ENCODE results near the gene ARSD.
"Not testable (repeated sequence)": the region's sequence is repeated elsewhere in the genome, so short reads cannot be mapped to it uniquely, and the experiment has no call there.

The ARSD gene

DNA sequence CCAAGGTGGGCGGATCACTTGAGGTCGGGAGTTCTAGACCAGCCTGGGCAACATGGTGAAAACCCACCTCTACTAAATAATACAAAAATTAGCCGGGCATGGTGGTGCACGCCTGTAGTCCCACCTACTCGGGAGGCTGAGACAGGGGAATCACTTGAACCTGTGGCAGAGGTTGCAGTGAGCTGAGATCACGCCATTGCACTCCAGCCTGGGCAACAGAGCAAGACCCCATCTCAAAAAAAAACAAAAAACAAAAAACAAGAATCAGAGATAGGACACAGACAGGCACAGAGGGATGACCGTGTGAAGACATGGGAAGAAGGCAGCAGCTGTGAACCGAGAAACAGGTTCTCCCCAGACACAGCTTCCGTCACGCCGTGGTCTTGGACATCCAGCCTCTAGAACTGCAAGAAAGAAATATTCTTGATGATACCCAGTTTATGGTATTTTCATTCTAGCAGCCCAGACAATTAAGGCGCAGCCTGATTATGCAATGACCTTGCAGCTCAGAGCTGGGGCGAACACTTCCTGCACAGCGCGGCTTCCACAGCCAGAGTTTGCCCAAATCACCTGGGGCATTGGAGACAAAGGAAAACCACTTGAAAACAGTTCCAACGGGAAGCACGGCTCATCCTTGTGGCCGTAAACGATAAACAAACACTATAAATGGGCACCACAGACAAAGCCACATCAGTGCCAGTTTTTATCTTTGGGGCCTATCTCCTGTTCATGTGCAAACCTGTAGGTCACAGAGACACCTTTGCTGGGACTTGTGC is 4.2 kb upstream of the ARSD start:
- no peak for DNase-seq (ENCODE audit: low read depth in 2 of 2)

DNA sequence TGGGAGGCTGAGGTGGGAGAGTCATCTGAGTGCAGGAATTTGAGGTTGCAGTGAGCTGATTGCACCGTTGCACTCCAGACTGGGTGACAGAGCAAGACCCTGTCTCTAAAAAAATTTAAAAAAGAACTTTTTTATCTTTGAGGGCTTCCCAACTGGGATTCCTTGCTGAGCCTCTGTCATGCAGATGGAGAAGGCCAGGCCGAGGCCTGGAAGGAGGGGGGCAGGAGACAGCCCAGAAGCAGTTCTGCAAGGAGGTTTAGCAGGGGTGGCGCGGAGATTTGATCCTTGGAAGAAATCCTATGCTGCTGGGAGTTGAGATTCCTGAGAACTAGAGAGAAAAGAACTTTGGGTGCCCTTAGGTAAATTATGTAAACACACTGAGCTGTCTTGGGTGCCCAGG is 2.5 kb upstream of the ARSD start:
- DNase-seq (ENCODE audit: low read depth in 2 of 2), result no peak

- DNase-seq (ENCODE audit: low read depth in 2 of 2), result no peak
Measured at GRCh38 chrX:2931155-2931554, 2.0 kb upstream of the ARSD start.

DNA sequence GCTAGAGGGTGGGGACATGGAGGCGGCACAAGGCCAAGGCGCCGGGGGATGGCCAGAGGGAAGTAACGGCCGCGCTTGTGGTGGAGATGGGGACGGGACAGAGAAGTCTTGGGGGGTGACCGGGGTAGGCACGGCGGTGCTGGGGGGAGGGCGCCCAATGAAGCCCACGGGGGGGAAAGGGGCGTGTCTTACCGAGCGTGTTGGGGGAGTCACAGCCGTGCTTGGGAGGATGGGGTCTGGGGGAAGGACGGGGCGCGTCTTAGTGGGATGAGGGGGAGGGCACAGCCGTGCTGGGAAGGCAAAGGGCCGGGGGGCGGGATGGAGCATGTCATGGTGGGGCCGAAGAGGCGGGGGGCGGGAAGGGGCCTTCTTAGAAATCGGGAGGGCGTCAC is 952 bp downstream of the ARSD start:
- DNase-seq (ENCODE audit: low read depth in 2 of 2), result no peak

GRCh38 chrX:2926664-2927275 is 2.4 kb downstream of the ARSD start:
- DNase-seq (ENCODE audit: low read depth in 2 of 2), result no peak

GRCh38 chrX:2926255-2926654 is 2.9 kb downstream of the ARSD start:
- not testable (repeated sequence) for DNase-seq (ENCODE audit: low read depth in 2 of 2)

DNA sequence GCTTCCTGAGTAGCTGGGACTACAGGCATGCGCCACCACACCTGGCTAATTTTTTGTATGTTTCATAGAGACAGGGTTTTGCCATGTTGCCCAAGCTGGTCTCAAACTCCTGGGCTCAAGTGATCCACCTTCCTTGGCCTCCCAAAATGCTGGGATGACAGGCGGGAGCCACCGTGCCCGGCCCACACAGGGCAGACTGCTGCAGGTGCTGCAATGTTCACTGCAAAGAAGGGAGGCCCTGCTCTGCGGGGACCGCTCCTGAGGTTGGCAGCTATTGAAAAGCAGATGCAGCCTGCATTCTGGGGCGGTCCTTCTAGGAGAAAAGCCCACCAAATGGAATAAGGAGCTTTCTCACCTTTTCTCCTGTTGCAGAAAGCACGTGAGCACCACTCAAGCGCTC is 5.0 kb downstream of the ARSD start:
- DNase-seq (ENCODE audit: low read depth in 2 of 2), result no peak

DNA sequence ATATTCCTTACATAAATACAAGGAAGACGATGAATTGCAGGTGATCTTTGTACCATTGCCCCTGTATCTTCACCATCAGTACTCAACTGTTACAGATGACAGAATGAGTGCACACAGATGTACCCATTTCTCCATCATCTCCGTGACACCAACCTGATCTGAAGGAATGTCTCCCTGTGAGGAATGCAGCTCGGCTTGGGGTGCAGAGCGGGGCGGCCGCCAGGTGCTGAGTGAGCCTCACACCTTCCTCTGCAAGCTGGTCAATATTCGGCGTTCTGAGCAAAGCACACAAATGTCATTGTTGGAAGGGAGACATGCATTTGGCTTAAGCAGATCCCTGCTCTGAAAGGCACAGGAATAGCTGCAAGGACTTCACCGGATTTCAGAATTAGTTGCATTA is 7.4 kb downstream of the ARSD start:
- no peak for DNase-seq (ENCODE audit: low read depth in 2 of 2)

DNA sequence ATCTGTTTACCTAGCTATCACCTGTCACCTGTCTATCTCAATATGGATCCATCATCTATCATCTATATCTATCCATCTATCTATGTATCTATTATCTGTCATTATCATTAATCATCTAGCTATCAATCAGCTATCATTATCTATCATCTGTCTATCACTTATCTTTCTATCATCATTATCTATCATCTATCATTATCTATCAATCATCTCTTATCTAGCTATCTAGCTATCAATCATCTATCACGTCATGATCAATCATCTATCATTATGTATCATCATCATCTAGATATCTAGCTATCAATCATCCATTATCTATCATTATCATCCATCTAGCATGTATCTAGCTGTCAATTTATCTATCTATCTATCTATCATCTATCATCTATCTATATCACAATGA is 7.9 kb downstream of the ARSD start:
- no peak for DNase-seq (ENCODE audit: low read depth in 2 of 2)

DNA sequence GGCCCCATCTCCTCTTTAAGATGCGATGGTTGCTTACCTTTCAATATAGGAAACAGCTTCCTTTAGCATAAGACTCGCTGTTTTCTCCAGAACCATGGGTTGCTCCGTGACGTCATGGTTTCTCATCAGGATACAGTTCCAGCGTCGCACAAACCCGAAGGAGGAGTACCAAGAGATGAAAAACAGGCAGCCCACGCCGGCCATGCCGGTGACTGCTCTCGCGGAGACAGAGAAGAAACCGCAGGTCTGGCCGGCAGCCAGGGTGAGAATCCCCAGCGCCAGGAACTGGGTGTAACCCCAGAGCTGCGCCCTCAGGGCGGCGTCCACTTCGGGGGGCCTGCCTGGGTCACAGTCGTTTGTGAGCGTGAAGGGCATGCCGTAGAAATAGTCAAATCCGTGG is 11.4 kb downstream of the ARSD start:
- DNase-seq (ENCODE audit: low read depth in 2 of 2), result no peak

DNA sequence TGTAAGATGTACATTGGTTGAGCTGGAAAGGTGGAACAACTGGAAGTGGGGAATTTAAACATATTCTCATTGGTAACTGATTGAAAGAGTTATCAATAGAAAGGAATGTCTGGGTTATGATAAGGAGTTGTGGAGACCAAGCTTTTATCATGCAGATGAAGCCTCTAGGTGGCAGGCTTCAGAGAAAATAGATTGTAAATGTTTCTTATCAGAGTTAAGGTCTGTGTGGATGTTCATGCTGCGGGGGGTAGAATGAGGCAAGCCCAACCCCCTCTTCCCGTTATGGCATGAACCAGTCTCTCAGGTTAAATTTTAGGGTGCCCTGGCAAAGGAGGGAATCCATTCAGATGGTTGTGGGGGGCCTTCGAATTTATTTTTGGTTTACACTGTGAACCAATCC is 16.0 kb downstream of the ARSD start:
- no peak for DNase-seq (ENCODE audit: low read depth in 2 of 2)

- no peak for DNase-seq (ENCODE audit: low read depth in 2 of 2)
Measured at GRCh38 chrX:2910109-2910508, 19.0 kb downstream of the ARSD start.

DNA sequence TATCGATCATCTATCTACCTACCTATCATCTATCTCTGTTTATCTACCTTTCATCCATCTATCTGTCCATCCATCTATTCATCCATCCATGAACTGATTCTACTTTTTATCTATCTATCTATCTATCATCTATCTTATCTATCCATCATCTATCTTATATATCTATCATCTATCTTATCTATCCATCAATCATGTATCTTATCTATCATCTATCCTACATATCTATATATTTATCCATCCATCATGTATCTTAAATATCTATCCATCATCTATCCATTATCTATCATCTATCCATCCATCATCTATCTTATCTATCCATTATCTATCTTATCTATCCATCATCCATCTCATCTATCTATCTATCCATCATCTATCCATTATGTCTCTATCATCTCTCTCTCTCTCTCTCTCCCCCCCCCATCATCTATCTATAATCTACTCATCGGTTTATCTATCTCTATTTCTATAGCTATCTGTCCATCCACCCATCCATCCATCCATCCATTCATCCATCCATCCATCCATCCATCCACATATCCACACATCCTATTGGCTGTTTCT is 20.9 kb downstream of the ARSD start:
- DNase-seq (ENCODE audit: low read depth in 2 of 2), result no peak

DNA sequence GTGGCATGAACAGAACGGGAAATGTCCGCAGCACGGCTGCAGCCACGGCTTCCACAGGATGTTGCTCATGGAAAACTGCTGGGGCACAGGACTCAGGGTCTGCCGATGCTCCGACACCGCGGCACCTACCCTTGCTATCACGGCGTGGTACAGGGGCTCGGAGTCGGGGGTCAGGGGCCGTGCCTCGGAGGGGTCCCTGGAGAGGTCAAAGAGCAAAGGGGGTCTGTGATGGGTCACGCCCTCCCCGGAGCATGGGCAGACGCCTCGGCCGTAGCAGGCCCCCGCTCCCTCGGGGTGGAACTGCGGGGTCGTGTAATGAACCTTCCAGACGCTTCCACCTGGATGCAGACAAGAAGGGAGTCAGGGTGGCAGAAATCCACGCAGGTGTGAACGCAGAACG is 21.8 kb downstream of the ARSD start:
- no peak for DNase-seq (ENCODE audit: low read depth in 2 of 2)

DNA sequence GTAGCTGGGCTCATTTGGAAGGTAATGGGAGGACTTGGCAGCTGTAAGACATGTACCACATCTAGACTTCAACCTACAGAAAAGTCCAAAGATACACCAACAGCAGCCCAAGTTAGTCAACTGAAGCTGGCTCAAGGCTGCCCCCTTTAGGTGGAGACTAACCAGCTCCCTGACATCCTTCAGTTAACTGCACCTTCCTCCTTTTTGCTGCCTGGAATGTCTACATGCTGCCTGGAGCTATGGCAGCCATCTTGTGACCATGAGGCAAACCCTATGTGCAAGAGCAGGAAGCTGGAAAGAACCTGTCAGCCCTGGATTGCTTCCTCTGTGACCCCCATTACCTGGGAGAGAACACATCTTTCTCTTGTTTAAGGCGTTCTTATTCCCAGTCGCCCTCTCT is 25.8 kb downstream of the ARSD start:
- DNase-seq (ENCODE audit: low read depth in 2 of 2), result no peak

DNA sequence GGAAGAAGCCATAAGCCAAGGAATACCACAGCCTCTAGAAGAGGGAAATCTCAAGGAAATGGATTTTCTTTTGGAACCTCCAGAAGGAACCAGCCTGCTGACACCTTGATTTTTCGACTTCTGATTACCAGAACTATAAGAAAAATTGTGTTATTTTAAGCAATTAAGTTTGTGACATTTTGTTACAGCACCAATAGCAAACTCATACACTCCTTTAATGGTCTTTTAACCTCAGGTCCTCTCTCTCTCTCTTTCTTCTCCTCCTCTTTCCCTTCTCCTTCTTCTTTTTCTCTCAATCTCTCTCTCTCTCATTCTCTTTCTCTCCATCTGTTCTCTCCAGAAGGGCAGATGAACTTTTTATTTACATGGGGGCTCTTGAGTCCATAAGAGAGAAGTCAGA is 26.3 kb downstream of the ARSD start:
- DNase-seq (ENCODE audit: low read depth in 2 of 2), result no peak

- no peak for DNase-seq (ENCODE audit: low read depth in 2 of 2)
Measured at GRCh38 chrX:2901367-2902036, 27.6 kb downstream of the ARSD start.

DNA sequence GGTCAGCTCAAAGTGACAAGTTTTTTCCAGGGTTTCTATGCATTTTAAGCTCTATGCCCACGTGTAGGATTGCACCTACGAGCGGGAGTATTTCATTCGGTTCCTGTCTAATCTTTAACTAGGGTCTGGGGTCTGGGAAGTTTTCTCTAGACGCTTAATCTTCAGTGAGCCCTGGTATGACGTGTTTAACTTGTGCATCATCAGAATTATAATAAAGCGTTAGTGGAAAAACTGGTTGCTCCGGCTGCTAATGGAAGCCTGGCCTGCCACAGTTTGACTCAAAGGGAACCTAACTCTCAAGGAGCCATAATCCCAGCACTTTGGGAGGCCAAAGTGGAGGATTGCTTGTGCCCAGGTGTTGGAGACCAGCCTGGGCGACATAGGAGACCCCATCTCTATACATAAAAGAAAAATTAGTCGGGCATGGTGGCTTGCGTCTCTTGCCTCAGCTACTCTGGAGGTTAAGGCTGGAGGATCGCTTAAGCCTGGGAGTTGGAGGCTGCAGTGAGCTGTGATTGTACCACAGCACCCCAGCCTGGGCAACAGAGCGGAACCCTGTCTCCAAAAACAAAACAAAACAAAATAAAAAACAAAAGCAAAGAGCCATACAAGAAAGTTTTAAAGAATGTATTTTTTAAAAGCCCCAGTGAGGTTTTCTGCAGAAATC is 30.2 kb downstream of the ARSD start:
- DNase-seq (ENCODE audit: low read depth in 2 of 2), result no peak

DNA sequence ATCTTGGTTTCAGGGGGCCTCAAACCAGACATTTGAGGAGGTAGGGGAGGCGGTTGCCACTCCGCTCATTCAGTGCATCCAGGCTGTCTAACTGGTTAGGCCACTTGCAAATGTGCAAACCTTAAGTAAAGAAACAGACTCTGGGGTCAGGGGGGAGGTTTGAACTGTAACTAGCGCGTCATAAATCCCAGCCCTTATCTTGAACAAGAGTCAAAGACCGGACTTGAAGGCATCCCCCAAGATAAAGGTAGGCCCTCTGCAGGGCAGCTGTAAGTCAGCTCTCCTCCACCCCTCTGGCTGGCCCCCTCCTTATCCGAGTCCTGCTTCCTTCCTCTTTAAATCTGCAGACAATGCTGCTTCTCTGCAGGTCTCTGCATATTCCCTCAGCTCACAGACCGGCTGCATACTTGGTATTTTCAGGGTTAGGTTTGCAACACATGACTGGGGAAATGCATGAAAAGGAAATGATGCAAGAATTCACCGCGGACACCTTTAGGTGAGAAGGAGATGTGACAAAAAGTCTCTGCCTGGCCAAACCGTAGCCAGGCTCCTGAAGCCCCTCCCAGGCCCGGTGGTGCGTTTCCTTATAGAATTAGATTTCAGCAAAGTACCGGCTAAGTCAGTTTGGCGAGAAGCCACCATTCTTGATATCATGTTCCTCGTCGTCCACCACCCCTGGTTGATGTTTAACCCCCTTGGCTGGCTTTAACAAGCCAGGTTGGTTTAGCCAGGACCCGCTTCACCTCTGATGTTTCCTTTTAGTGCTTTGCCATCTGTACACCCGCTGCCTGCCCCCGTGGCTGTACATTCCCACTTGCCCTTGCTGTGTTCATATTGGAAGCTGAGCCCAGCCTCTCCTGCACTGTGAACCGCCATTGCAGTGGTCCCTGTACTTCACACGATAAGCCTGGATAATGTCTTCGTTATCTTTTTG is 31.2 kb downstream of the ARSD start:
- not testable (repeated sequence) for DNase-seq (ENCODE audit: low read depth in 2 of 2)

DNA sequence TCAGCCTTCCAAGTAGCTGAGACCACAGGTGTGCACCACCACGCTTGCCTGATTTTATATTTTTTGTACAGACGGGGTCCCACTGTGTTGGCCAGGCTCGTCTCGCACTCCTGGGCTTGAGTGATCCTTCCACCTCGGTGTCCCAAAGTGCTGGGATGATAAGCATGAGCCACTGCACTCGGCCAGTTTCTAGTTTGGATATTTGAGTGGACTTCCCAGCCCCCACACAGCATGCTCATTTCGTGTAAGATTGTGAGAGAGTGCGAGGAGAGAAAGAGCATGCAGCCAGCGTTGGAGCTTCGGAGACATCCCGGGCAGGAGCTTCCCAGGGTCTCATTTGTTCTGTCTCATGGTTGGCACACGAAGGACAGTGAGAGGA is 31.8 kb downstream of the ARSD start:
- no peak for DNase-seq (ENCODE audit: low read depth in 2 of 2)

DNA sequence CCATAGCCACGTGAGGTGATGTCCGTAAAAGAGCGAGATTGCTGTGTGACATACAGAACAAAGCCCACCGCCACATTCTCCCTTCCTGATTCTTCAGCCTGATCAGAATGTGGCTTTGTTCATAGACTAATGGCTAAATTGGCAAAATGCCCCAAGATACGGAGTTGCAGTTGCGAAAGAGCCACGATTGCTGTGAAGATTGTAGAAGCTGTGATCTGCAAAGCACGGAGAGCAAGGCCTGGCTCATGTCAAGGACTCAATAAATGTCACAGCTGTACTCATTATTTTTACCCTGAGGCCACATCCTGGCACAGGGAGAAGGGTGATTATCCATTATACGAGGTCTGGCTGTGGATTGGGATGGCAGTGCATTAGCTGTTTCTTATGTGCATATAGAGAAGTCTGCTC is 34.2 kb downstream of the ARSD start:
- no peak for DNase-seq (ENCODE audit: low read depth in 2 of 2)

Measured in stimulated activated CD4-positive, alpha-beta T cell treated with anti-CD3 and anti-CD28 coated beads, Interleukin-12 subunit alpha, Interleukin-12 subunit beta, amount 100 ng/mL, for 24 hours (primary cell).